Gastrocnemius medialis (tissue), 4 donors: ENCODE data around the gene MLN. TPM values are rescaled to one million over a fixed set of nuclear protein-coding genes. Genes with fewer than 3 reads are reported as not detected.

Source experiments
- ATAC-seq, 2 donors: fragments of 150-250 bp; one replicate each; pipeline ENCODE4 v1.9.1; 2016
- DNase-seq, 2 donors: peaks; one replicate each; pipeline ENCODE4 v3.0.0-alpha.2; 2019
- H3K27ac ChIP-seq, 4 donors: fragments of 200-600 bp; sonication (generic); 1 replicate in 1 of 4; 2 replicates in 3 of 4; pipeline ENCODE4 v1.5.1; 2016 to 2018; ENCODE audit warnings: mild to moderate bottlenecking in 2 of 4, moderate library complexity in 1 of 4
- H3K27me3 ChIP-seq, 3 donors: fragments of 200-600 bp; sonication (generic) in 2 of 3; 1 replicate in 1 of 3; 2 replicates in 2 of 3; pipeline versions ENCODE4 v1.5.1 to v1.6.0; 2016 to 2019; ENCODE audit warnings: mild to moderate bottlenecking in 1 of 3, moderate library complexity in 1 of 3
- H3K36me3 ChIP-seq, 2 donors: fragments of 200-600 bp; sonication (generic) in 1 of 2; one replicate each; pipeline ENCODE4 v1.5.1; 2017 to 2018
- H3K4me1 ChIP-seq, 2 donors: fragments of 200-600 bp; sonication (generic) in 1 of 2; one replicate each; pipeline ENCODE4 v1.5.1; 2016 to 2017; ENCODE audit warnings: mild to moderate bottlenecking in 2 of 2
- H3K4me3 ChIP-seq, 4 donors: fragments of 200-600 bp; sonication (generic) in 3 of 4; 1 replicate in 1 of 4; 2 replicates in 3 of 4; pipeline ENCODE4 v1.5.1; 2016 to 2019; ENCODE audit warnings: mild to moderate bottlenecking in 2 of 4
- H3K9me3 ChIP-seq, 3 donors: fragments of 200-600 bp; sonication (generic) in 2 of 3; 1 replicate in 1 of 3; 2 replicates in 2 of 3; pipeline ENCODE4 v1.5.1; 2016 to 2019
- POLR2A ChIP-seq, 2 donors: fragments of 450-650 bp; IDR thresholded peaks; one replicate each; pipeline ENCODE4 v1.6.1; 2017; ENCODE audit warnings: antibody characterized with exemption in 2 of 2, mild to moderate bottlenecking in 2 of 2, moderate library complexity in 2 of 2
- in situ Hi-C, 4 donors: fragments of 200-750 bp; cut with MboI; loops; one replicate each; pipeline versions ENCODE4 v1.15.0 to v1.8.0; 2017; ENCODE audit warnings: low sequenced_read_pairs in 4 of 4
- intact Hi-C: fragments of 100-400 bp; cut with DNase I; formaldehyde crosslinking; loops from one replicate; pipeline ENCODE4 v1.15.1; 2023; ENCODE audit warnings: low total_unique reads
- total RNA-seq, 4 donors: library from RNA; depleted of rRNA; stranded (reverse); fragments of >200 nt; gene quantifications; one replicate each; pipeline versions ENCODE4 v1.1.0 to v1.2.3, GENCODE V29; 2016
- TF ChIP-seq, protein P1 (sequence below), 5 experiments: fragments of 450-650 bp in 3 of 5; fragments of 200-600 bp in 2 of 5; sonication (generic) in 2 of 5; IDR thresholded peaks in 4 of 5; conservative IDR thresholded peaks in 1 of 5; 1 replicate in 4 of 5; 2 replicates in 1 of 5; pipeline ENCODE4 v1.5.1; 2016 to 2019; ENCODE audit warnings: antibody characterized with exemption in 5 of 5, mild to moderate bottlenecking in 3 of 5, moderate library complexity in 3 of 5

Gene MLN
- total RNA-seq, 4 donors from 2014 or later, result not detected

DNA sequence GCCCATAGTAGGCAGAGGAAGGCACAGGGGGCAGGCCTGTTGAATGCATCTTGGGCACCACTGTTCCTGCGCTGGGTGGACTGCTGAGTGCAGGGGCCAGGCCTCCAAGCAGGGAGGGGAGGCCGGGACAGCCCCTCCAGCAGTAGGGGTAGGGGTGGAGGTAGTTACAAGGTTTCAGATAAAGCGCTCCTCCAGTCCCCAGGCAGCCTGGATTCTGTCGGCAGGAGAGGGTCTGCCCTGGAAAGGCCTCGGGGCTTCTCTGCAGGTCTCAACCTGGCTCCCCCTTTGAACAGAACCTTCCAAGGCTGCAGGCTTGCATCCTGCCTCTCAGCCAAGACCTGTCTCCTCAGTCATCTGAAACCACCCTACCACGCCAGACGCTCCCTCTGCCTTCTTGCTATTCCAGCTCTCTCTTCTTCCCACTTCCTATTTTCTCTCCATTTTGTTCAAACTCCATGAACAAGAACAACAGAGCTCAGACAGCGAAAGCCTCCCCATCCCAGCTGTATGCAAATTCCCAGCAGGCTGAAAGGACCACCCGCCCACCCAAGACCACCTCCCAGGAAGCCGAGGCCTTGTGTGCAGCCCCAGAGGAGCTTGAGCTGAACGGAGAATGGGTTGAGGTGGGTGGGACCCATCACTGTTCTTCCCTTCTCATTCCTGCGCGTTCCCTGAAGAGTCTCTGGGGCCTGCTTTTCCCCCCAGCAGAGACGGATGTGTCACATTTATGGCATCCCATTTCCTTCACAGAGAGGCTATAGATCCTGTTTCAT is 1.4 kb downstream of the MLN start:
- intact Hi-C loops, result no loop called here
- TF ChIP-seq, protein P1, sequence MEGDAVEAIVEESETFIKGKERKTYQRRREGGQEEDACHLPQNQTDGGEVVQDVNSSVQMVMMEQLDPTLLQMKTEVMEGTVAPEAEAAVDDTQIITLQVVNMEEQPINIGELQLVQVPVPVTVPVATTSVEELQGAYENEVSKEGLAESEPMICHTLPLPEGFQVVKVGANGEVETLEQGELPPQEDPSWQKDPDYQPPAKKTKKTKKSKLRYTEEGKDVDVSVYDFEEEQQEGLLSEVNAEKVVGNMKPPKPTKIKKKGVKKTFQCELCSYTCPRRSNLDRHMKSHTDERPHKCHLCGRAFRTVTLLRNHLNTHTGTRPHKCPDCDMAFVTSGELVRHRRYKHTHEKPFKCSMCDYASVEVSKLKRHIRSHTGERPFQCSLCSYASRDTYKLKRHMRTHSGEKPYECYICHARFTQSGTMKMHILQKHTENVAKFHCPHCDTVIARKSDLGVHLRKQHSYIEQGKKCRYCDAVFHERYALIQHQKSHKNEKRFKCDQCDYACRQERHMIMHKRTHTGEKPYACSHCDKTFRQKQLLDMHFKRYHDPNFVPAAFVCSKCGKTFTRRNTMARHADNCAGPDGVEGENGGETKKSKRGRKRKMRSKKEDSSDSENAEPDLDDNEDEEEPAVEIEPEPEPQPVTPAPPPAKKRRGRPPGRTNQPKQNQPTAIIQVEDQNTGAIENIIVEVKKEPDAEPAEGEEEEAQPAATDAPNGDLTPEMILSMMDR (IDR thresholded peaks at IDR 0.05 in 4 of 5, conservative IDR thresholded peaks at IDR 0.05 in 1 of 5), result no peak
- TF ChIP-seq POLR2A (IDR thresholded peaks at IDR 0.05), result no peak
- peaks cover 0 to 8% (median 7%) of the 10 kb centered on the region in 3 donors for H3K27me3 ChIP-seq

DNA sequence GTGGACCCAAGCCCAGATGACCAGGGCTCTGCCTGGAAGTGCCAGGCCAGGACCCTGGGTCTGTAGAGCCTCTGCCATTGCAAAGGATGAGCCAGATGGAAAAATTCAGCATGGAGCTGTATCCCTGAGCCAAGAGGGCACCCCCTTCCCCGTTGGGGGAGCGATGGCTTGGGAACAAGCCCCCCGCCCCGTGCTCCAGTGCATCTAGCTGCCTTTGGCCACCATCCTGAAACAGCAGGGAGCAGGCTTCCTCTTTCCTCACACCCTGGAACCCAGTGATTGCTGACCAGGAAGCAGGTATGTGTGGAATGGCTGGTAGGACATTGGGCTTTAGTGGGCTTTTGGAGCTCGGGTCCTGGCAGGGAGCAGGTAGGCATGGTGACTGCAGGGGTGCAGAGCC is 2.2 kb downstream of the MLN start:
- intact Hi-C loops, result no loop called here
- in situ Hi-C loops, result no loop called here
- no peak overlapping the region for H3K4me3 ChIP-seq
- H3K4me1 ChIP-seq, result no peaks in the 10 kb centered on the region
- peaks cover 0 to 8% (median 3%) of the 10 kb centered on the region in 3 donors for H3K27me3 ChIP-seq
- TF ChIP-seq, protein P1 (IDR thresholded peaks at IDR 0.05 in 4 of 5, conservative IDR thresholded peaks at IDR 0.05 in 1 of 5), result no peak
- TF ChIP-seq POLR2A (IDR thresholded peaks at IDR 0.05), result no peak
- ATAC-seq (no peak), DNase-seq (no peak)
- no peak overlapping the region for H3K27ac ChIP-seq
- H3K36me3 ChIP-seq, result no peaks in the 10 kb centered on the region
- H3K9me3 ChIP-seq, result no peaks in the 10 kb centered on the region

More for the DNA sequence above, 1.4 kb downstream of the MLN start:
- no peak overlapping the region for H3K4me3 ChIP-seq
- peaks cover 0 to 3% of the 10 kb centered on the region in 2 donors for H3K4me1 ChIP-seq
- in situ Hi-C loops, result no loop called here
- H3K36me3 ChIP-seq, result no peaks in the 10 kb centered on the region
- H3K9me3 ChIP-seq, result no peaks in the 10 kb centered on the region
- DNase-seq (no peak), ATAC-seq (no peak)
- no peak overlapping the region for H3K27ac ChIP-seq

DNA sequence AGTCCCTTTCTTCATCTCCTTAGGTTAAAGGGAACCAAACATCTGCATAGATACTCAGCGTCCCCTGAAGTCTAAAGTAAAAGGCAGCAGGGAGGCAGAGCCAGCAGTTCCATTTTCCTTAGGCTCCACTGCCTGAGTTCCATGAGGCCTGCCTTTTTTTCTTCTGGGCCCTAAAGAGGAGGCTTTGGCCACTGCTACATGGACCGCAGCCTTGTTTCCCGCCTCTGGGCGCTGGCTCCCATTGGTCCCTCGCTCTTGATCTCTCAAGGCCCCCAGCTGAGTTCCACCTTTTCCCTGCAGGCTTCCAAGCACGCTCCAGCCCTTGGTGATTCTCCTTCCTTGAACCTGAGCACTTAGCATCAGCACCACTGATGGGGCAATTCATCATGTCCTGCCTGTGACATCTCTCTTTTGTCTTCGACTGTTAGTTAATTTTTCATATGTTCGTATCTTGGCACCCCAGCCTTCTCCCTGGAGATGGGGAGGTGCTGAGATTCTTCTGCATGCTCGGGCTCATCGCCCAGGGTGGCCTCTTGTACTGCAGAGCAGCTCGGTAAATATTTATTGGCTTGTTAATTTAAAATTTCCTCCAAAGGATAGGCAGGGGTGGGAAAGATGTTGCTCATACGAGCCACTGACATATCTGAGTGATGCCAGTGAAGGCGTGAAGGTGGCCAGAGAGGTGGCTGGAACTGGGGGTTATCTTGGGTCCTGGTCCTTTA is 3.4 kb downstream of the MLN start:
- Histone ChIP-seq H3K4me3 (no peak overlapping the region), H3K27me3 (peaks cover 3 to 14% (median 4%) of the 10 kb centered on the region in 3 donors), H3K9me3 (no peaks in the 10 kb centered on the region), H3K4me1 (no peaks in the 10 kb centered on the region), H3K36me3 (no peaks in the 10 kb centered on the region), H3K27ac (no peak overlapping the region)
- in situ Hi-C loops, result no loop called here
- intact Hi-C loops, result no loop called here
- ATAC-seq, result no peak
- TF ChIP-seq, protein P1 (IDR thresholded peaks at IDR 0.05 in 4 of 5, conservative IDR thresholded peaks at IDR 0.05 in 1 of 5), result no peak
- TF ChIP-seq POLR2A (IDR thresholded peaks at IDR 0.05), result no peak
- no peak for DNase-seq

DNA sequence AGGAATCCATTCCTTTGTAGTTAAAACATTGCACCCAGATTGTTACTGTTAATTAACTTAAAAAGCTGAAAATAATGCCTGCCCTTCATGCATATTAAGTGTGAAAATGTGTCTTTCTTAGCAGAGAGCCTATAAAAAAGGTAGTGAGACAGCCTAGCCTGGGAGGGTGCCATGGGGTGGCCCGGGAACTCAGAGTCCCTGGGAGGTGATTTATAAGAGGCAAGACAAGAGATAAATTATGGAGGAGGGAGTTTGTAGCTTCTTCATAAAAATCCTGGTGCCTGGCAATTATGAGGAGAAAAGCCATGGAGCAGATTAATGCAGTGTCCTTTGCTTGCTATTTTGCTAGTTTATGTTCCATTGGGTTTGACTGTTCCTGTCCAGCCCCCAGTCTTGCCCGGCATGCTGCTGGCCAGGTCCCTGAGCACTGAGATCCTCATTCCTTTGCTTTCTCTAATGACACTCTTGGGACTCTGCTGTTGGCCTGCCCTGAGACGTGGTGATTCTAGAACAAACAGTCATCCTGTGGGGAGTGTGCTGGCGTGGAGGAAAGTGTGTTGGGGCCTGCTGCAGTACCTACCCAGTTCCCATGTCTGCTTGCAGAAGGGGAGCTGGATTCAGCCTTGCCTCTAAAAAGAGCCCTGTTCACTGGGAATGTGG is 4.2 kb downstream of the MLN start:
- DNase-seq (no peak), ATAC-seq (no peak)
- H3K4me3 ChIP-seq, result no peak overlapping the region
- TF ChIP-seq, protein P1 (IDR thresholded peaks at IDR 0.05 in 4 of 5, conservative IDR thresholded peaks at IDR 0.05 in 1 of 5), result no peak
- no peak for TF ChIP-seq POLR2A (IDR thresholded peaks at IDR 0.05)
- in situ Hi-C loops (no loop called here), intact Hi-C loops (no loop called here)
- no peaks in the 10 kb centered on the region for H3K9me3 ChIP-seq
- no peak overlapping the region for H3K27ac ChIP-seq
- H3K4me1 ChIP-seq, result no peaks in the 10 kb centered on the region
- H3K36me3 ChIP-seq, result no peaks in the 10 kb centered on the region
- H3K27me3 ChIP-seq, result peaks cover 10 to 12% (median 12%) of the 10 kb centered on the region in 3 donors
